ENCODE results near the gene OMG.

DNA sequence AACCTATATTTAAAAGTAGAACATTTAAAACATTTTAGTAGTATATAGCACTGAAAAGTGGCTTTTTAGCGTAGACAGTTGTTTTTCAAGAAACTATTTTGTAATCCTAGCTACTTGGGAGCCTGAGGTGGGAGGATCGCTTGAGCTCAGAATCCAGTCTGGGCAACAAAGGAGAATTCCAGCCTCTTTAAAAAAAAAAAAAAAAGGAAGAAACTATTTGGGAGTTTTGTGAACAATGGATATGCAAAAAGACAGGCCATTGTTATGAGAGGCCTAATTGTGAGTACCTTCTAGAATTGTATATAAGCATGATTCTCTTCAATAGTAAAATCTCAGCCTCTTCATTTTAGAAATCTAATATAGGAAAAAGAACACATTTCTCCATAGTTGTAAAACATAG lies 17.6 kb downstream of the OMG start:
- TF ChIP-seq, protein P1, sequence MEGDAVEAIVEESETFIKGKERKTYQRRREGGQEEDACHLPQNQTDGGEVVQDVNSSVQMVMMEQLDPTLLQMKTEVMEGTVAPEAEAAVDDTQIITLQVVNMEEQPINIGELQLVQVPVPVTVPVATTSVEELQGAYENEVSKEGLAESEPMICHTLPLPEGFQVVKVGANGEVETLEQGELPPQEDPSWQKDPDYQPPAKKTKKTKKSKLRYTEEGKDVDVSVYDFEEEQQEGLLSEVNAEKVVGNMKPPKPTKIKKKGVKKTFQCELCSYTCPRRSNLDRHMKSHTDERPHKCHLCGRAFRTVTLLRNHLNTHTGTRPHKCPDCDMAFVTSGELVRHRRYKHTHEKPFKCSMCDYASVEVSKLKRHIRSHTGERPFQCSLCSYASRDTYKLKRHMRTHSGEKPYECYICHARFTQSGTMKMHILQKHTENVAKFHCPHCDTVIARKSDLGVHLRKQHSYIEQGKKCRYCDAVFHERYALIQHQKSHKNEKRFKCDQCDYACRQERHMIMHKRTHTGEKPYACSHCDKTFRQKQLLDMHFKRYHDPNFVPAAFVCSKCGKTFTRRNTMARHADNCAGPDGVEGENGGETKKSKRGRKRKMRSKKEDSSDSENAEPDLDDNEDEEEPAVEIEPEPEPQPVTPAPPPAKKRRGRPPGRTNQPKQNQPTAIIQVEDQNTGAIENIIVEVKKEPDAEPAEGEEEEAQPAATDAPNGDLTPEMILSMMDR (IDR thresholded peaks at IDR 0.05) = no peak
- no peak for TF ChIP-seq EP300 (IDR thresholded peaks at IDR 0.05)
- no peak for TF ChIP-seq POLR2AphosphoS5 (IDR thresholded peaks at IDR 0.05)
